Measurements from ENCODE around the gene CYB561A3.
A peak's percentile ranks its signal among the peaks of the same experiment; 100 is the strongest.

Gene CYB561A3

DNA sequence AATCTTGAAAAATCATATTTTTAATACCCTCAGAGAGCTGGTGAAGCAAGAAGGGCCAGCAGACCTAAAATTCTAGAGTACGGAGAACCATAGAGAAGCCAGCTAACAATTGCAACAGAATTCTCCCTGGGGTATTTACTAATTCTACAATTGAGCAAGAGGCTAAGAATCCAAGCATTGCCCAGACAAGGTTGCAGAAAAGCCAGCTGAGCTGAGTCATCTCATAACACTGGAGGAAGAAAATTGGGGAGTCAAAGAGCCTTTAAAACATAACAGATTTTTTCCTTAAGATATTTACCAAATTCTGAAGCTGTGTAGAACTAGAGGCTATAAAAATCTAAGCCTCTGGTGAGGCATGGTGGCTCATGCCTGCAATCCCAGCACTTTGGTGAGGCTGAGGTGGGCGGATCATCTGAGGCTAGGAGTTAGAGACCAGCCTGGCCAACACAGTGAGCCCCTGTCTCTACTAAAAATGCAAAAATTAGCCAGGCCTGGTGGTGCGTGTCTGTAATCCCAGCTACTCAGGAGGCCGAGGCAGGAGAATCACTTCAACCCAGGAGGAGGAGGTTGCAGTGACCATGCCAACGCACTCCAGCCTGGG, 17.1 kb upstream of the CYB561A3 start:
- DNase-seq (ENCODE audit: low spot score in 2 of 2) (no peak), ATAC-seq (ENCODE audit: low read depth) (no peak)
- Mint-ChIP-seq H3K4me3 (no peak overlapping the region), H3K27ac (no peak overlapping the region), H3K27me3 (no peaks in the 10 kb centered on the region), H3K9me3 (no peaks in the 10 kb centered on the region), H3K4me1 (peaks cover 4% of the 10 kb centered on the region), H3K36me3 (peaks cover 12% of the 10 kb centered on the region)

DNA sequence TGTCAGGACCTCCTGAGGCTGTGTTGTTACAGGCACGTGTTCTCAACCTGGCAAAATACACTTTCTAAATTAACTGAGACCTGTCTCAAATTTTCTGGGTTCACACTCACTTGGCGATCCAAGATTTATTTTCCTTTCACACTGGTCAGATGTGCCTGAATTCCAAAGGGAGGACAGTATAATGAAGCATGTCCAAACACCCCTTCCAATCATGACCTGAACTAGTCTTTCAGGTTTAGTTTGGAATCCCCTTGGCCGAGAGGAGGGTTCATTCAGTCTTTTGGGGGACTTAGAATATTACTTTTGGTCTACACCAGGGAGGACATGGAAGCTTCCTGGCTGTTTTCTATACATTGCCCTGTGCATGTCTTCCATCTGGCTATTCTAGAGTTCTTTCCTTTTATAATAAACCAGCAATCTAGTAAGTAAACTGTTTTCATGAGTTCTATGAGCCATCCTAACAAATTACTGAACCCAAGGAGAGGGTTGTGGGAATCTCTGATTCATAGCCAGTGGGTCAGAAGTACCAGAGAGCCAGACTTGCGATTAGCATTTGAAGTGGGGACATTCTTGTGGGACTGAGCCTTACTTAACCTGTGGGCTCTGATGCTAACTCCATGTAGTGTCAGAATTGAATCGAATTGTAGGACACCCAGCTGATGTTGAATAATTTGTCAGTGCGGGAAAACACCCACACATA, 15.9 kb upstream of the CYB561A3 start:
- Mint-ChIP-seq H3K4me1 (peaks cover 4% of the 10 kb centered on the region), H3K27me3 (no peaks in the 10 kb centered on the region)
- ATAC-seq (ENCODE audit: low read depth), result no peak

DNA sequence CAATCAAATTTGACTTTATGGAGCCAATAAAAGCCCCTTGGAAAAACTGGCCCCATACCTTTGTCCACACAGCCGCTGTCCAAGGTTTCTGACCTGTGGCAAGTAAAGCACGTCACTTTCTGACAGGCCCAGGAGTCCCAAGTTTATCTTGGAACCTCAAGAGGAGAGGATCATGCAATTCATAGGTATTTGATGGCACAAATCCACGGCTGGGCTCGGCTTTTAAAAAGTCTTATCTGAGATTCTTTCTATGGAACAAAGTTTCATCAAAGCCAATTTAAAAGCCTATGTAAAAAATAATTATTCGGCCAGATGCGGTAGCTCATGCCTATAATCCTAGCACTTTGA, 14.1 kb upstream of the CYB561A3 start:
- H3K27ac Mint-ChIP-seq, result no peak overlapping the region
- no peaks in the 10 kb centered on the region for H3K9me3 Mint-ChIP-seq
- no peak overlapping the region for H3K4me3 Mint-ChIP-seq
- H3K27me3 Mint-ChIP-seq, result no peaks in the 10 kb centered on the region
- DNase-seq (ENCODE audit: low spot score in 2 of 2) (no peak), ATAC-seq (ENCODE audit: low read depth) (no peak)
- H3K36me3 Mint-ChIP-seq, result peaks cover 17% of the 10 kb centered on the region
- H3K4me1 Mint-ChIP-seq, result peaks cover 2% of the 10 kb centered on the region

More for the DNA sequence above, 15.9 kb upstream of the CYB561A3 start:
- Mint-ChIP-seq H3K9me3 (no peaks in the 10 kb centered on the region), H3K4me3 (no peak overlapping the region), H3K36me3 (peaks cover 12% of the 10 kb centered on the region), H3K27ac (peak overlapping the region; percentile 39)
- no peak for DNase-seq (ENCODE audit: low spot score in 2 of 2)

DNA sequence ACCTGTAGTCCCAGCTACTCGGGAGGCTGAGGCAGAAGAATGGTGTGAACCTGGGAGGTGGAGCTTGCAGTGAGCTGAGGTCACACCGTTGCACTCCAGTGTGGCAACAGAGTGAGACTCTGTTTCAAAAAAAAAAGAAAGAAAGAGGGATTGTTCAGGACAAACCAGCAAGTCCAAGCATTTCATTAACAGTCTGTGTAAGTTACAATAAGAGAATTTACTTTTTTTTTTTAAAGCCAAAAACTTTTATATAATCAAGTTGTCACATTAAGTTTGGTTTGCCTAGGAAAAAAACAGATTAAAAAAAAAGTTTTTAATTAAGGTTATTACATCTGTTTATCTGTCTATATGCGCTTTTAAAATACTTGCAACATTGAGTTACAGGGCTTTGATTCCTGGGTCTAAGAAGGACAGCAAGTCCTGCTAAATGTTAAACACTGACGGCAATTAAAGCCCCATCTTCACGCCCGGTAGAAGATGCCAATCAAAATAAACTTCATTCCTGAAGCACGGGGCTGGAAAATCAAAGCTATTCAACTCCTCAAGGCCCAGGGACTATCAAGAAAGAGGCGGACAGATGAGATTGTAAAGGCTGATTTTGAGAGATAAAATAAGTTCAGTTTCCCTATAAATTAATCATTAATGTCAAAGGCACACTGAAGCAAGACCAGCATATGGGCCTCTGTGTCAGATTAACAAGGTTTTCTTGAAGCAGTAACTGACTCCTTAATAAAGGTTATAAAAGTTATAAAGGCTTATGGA, 11.2 kb upstream of the CYB561A3 start:
- Mint-ChIP-seq H3K9me3 (no peaks in the 10 kb centered on the region), H3K27ac (no peak overlapping the region), H3K36me3 (peaks cover 27% of the 10 kb centered on the region), H3K4me3 (no peak overlapping the region), H3K27me3 (no peaks in the 10 kb centered on the region), H3K4me1 (peaks cover 4% of the 10 kb centered on the region)
- DNase-seq (ENCODE audit: low spot score in 2 of 2) (no peak), ATAC-seq (ENCODE audit: low read depth) (no peak)

DNA sequence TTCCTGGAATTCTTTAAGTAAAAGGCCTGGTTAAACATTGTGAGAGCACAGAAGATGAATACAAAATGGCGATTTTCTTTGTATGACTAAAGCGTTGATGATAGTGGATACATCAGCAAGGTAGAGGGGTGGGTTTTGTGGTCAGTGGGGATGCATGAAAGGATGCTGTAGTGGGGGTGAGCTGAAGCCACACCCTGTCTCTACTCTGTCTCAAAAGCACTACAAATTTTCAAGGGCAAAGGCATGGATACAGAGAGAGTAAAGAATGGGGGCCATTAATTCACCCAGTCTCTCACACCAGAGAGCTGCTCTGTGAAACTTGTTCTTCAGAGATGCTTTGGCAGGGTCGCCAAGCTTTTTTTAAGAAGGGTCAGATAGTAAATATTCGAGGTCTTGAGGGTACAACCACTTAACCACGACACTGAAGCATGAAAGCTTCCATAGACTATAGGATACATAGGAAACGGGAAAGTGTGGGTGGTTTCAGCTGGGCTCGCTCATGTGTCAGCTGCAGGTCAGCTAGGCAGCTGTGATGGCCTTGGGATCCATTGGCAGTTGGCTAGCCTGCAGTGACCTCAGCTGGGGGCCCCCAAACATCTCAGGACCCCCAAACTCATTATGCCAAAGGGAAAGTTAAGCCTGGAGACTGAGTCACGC, 8.8 kb upstream of the CYB561A3 start:
- Mint-ChIP-seq H3K27ac (peak overlapping the region; percentile 72), H3K27me3 (no peaks in the 10 kb centered on the region), H3K4me3 (no peak overlapping the region), H3K36me3 (peaks cover 19% of the 10 kb centered on the region), H3K9me3 (no peaks in the 10 kb centered on the region), H3K4me1 (peaks cover 2% of the 10 kb centered on the region)
- ATAC-seq (ENCODE audit: low read depth) (no peak), DNase-seq (ENCODE audit: low spot score in 2 of 2) (no peak)

DNA sequence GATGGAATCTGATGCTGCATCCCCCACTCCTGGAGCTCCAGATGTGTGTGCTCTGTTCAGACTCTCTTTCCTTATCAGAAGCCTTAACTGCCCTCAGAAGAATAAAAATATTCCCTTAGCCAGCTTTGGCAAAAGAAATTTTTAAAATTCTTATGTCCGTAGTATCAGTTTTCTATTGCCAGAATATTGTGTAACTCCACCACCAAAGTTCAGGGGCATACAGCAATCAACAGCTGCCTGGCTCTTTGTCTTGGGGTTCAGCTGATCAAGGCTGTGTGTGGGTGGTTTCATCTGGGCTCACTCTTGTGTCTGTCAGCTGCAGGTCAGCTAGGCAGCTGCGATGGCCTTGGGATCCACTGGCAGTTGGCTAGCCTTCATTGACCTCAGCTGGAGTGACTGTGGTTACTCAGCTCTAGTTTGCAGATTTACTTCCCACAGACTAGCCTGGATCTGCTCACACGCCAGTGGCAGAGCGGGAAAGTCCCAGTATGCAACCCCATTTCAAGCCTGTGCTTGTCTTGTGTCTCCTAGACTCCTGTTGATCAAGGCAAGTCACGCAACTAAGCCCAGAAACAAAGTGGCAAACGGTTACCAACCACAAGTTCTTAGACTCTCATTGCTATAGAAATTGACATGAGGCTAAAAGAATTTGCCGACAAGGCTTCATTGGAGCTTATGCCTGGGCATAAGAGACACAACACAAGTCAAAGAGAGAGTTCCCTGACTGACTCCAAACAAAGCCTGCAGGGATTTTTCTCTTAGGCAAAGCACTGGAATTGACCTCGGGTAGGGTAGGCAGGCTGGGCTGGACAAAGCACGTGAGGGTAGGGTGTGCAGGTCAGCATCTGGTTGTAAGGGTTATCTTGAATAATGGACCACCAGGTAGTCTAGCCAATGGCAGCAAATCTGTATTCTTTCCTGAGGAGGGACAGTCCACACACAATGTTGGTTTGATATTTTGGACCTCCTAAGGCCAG, 8.0 kb upstream of the CYB561A3 start:
- no peak for DNase-seq (ENCODE audit: low spot score in 2 of 2)
- H3K36me3 Mint-ChIP-seq, result peaks cover 16% of the 10 kb centered on the region
- H3K27me3 Mint-ChIP-seq, result no peaks in the 10 kb centered on the region
- H3K4me3 Mint-ChIP-seq, result no peak overlapping the region
- peaks cover 2% of the 10 kb centered on the region for H3K4me1 Mint-ChIP-seq
- ATAC-seq (ENCODE audit: low read depth), result no peak
- H3K27ac Mint-ChIP-seq, result peak overlapping the region; percentile 72
- H3K9me3 Mint-ChIP-seq, result no peaks in the 10 kb centered on the region

DNA sequence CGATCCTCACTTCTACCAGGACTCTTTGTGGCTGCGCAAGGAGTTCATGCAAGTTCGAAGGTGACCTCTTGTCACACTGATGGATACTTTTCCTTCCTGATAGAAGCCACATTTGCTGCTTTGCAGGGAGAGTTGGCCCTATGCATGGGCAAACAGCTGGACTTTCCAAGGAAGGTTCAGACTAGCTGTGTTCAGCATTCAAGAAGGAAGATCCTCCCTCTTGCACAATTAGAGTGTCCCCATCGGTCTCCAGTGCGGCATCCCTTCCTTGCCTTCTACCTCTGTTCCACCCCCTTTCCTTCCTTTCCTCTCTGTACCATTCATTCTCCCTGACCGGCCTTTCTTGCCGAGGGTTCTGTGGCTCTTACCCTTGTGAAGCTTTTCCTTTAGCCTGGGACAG, 7.0 kb upstream of the CYB561A3 start:
- no peaks in the 10 kb centered on the region for H3K9me3 Mint-ChIP-seq
- DNase-seq (ENCODE audit: low spot score in 2 of 2) (no peak), ATAC-seq (ENCODE audit: low read depth) (no peak)
- H3K27ac Mint-ChIP-seq, result no peak overlapping the region
- peaks cover 16% of the 10 kb centered on the region for H3K36me3 Mint-ChIP-seq
- H3K27me3 Mint-ChIP-seq, result no peaks in the 10 kb centered on the region
- no peak overlapping the region for H3K4me3 Mint-ChIP-seq
- H3K4me1 Mint-ChIP-seq, result peaks cover 2% of the 10 kb centered on the region

DNA sequence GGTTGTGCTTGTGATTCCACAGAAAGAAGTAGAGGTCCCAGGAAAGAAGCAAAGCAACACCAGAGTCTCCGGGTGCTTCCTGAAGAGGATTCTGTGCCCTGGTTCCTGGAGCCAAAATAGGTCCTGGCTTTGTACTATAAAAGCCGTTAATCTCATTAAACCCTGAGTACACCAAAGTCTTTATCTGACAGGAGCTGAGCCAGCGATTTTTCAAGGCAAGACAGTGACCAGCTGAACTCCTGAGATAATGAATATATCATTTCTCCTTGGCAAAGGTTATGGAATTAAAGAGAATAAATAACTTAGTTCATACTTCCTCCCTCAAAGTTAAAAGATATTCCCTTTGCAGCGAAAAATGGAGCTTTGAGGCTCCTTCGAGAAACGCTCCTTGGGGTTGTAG, 5.7 kb upstream of the CYB561A3 start:
- H3K27ac Mint-ChIP-seq, result no peak overlapping the region
- DNase-seq (ENCODE audit: low spot score in 2 of 2) (no peak), ATAC-seq (ENCODE audit: low read depth) (no peak)
- H3K4me3 Mint-ChIP-seq, result no peak overlapping the region
- peaks cover 8% of the 10 kb centered on the region for H3K4me1 Mint-ChIP-seq
- peaks cover 16% of the 10 kb centered on the region for H3K36me3 Mint-ChIP-seq
- no peaks in the 10 kb centered on the region for H3K27me3 Mint-ChIP-seq
- H3K9me3 Mint-ChIP-seq, result no peaks in the 10 kb centered on the region

DNA sequence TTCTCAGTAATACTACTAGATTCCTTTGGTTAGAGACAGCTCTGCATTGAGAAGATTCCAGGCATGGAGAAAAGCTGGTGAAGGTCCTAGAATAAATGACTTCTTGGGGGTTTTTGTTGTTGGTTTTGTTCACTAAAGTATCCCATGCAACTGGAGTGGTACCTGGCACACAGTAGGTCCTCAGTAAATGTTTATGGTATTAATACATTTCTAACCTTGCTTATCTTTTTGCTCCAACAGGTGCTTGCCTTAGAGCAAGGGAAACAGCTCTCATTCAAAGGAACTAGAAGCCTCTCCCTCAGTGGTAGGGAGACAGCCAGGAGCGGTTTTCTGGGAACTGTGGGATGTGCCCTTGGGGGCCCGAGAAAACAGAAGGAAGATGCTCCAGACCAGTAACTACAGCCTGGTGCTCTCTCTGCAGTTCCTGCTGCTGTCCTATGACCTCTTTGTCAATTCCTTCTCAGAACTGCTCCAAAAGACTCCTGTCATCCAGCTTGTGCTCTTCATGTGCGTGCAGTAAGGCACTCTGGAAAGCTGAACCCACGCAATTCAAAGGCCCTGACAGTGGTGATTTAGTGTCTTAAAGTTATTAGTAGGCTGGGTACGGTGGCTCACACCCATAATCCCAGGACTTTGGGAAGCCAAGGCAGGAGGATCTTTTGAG, 2.5 kb upstream of the CYB561A3 start:
- no peaks in the 10 kb centered on the region for H3K9me3 Mint-ChIP-seq
- H3K27me3 Mint-ChIP-seq, result no peaks in the 10 kb centered on the region
- H3K36me3 Mint-ChIP-seq, result peaks cover 10% of the 10 kb centered on the region
- peaks cover 18% of the 10 kb centered on the region for H3K4me1 Mint-ChIP-seq
- no peak overlapping the region for H3K4me3 Mint-ChIP-seq
- ATAC-seq (ENCODE audit: low read depth), result no peak
- H3K27ac Mint-ChIP-seq, result peak overlapping the region; percentile 95
- no peak for DNase-seq (ENCODE audit: low spot score in 2 of 2)

DNA sequence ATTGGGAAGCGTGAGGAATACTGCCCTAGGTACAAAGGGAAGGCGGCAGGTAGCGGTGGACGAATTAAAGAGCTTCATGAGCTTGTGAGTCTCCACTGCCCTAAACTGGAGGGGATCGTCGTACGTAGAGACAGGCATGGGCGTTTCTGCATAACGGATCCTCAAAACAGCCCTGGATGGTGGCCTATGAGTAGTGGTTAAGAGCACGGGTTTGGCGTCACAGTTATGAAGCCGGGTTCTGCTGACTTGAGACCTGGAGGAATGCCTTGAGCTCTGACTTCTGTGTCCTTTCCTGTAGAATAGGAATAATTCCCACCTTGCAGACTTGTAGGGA, 827 bp upstream of the CYB561A3 start:
- H3K36me3 Mint-ChIP-seq, result peaks cover 1% of the 10 kb centered on the region
- H3K4me1 Mint-ChIP-seq, result peaks cover 26% of the 10 kb centered on the region
- peak overlapping the region; percentile 97 for H3K4me3 Mint-ChIP-seq
- H3K27me3 Mint-ChIP-seq, result no peaks in the 10 kb centered on the region
- peak overlapping the region; percentile 95 for H3K27ac Mint-ChIP-seq
- H3K9me3 Mint-ChIP-seq, result no peaks in the 10 kb centered on the region
- peak; percentile 36 for ATAC-seq (ENCODE audit: low read depth)
- DNase-seq (ENCODE audit: low spot score in 2 of 2), result peak in 1 of 2 donors; percentile 35

DNA sequence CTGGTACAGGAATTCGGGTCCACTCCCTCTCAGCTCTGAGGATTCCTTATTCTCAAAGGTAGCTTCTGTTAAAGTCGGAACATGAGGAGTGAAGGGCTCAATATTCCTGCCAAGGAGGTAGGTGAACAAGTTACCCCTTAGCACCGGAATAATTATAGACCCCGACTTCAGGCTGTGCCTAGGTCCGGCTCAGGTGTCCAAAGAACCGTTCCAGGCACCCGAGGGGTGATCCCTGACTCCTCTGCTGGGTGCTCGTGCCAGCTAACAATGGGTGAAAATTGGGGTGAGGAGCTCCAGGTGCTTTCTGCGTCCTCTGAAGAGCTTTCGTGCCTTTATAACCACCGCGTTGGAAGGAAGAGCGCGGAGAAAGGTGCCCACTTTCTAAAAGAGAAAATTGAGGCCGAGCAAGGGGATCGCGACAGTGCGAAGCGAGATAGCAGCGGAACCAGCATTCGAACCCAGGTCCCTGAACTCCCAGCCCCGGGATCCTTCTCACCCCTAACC, 393 bp downstream of the CYB561A3 start:
- no peaks in the 10 kb centered on the region for H3K27me3 Mint-ChIP-seq
- DNase-seq (ENCODE audit: low spot score in 2 of 2) (no peak), ATAC-seq (ENCODE audit: low read depth) (no peak)
- H3K4me3 Mint-ChIP-seq, result peak overlapping the region; percentile 97
- peak overlapping the region; percentile 95 for H3K27ac Mint-ChIP-seq
- H3K9me3 Mint-ChIP-seq, result no peaks in the 10 kb centered on the region
- peaks cover 34% of the 10 kb centered on the region for H3K4me1 Mint-ChIP-seq
- peaks cover 3% of the 10 kb centered on the region for H3K36me3 Mint-ChIP-seq

DNA sequence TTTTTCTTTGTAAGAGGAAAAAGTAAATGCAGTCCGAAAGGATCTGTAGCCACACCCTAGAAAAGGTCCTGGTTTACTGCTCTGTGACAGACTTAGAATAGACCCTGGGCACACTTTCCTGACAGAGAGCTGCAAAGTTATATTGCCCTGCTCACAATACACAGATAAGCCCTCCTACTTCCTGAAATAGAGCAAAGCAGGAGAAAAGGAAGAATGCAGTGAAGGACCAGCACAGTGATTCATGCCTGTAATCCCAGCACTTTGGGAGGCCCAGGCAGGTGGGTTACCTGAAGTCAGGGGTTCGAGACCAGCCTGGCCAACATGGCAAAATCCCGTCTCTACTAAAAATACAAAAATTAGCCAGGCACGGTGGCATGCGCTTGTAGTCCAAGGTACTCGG, 2.2 kb downstream of the CYB561A3 start:
- Mint-ChIP-seq H3K9me3 (no peaks in the 10 kb centered on the region), H3K4me1 (peaks cover 41% of the 10 kb centered on the region), H3K4me3 (peak overlapping the region; percentile 97), H3K27me3 (no peaks in the 10 kb centered on the region), H3K36me3 (peaks cover 4% of the 10 kb centered on the region), H3K27ac (peak overlapping the region; percentile 95)
- no peak for ATAC-seq (ENCODE audit: low read depth)
- DNase-seq (ENCODE audit: low spot score in 2 of 2), result no peak

DNA sequence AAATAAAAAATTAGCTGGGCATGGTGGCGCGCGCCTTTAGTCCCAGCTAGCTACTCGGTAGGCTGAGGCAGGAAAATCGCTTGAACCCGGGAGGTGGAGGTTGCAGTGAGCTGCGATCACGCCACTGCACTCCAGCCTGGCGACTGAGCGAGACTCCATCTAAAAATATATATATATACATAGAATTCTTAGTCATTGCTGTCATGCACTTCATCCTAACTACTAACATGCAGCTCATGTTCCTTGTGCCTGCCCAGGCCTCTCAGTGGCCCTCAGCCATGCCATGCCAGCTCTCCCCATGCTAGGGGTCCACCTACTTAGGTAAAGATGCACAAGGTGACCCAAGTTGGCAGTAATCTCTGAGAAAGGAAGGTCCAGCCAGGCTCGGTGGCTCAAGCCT, 3.1 kb downstream of the CYB561A3 start:
- H3K4me3 Mint-ChIP-seq, result peak overlapping the region; percentile 97

More for the DNA sequence above, 3.1 kb downstream of the CYB561A3 start:
- DNase-seq (ENCODE audit: low spot score in 2 of 2) (no peak), ATAC-seq (ENCODE audit: low read depth) (no peak)
- no peaks in the 10 kb centered on the region for H3K9me3 Mint-ChIP-seq
- H3K27me3 Mint-ChIP-seq, result no peaks in the 10 kb centered on the region
- peaks cover 47% of the 10 kb centered on the region for H3K4me1 Mint-ChIP-seq
- H3K27ac Mint-ChIP-seq, result peak overlapping the region; percentile 95
- H3K36me3 Mint-ChIP-seq, result peaks cover 8% of the 10 kb centered on the region

All from memory B cell (primary cell).